K562 (cell line): ENCODE measurements around the gene TMEM117. TPM values are rescaled to one million over a fixed set of nuclear protein-coding genes. Genes with fewer than 3 reads are reported as not detected.

Experiments
- ATAC-seq: fragments of 200-7000 bp; cut with Tn5 transposase; 3 replicates; pipeline ENCODE4 v1.9.1; 2020; ENCODE audit warnings: moderate library complexity
- BruUV-seq: library from RNA; stranded (reverse); fragments of 400-500 nt; replicated peaks from 2 replicates; lab custom pipeline; 2021; lab: Mats Ljungman, UMichigan
- CTCF ChIA-PET: fragments of 300-600 bp; formaldehyde crosslinking; extraction: SDS; loops from one replicate; lab custom pipeline; 2021; ENCODE audit warnings: low intra/inter-chr PET ratio; lab: Yijun Ruan, JAX
- POLR2A ChIA-PET: fragments of 300-600, 350-650 bp; sonication (Branson Sonifier 250); formaldehyde crosslinking; extraction: SDS; loops from one replicate; lab custom pipeline; 2021; ENCODE audit warnings: antibody characterized with exemption, inconsistent platforms; lab: Yijun Ruan, JAX
- DNase-seq, 4 experiments: peaks; one replicate each; pipeline versions ENCODE4 v3.0.0 to v3.0.0-alpha.2; 2011 to 2018; ENCODE audit warnings: low spot score in 3 of 4, mixed read lengths in 3 of 4; ENCODE audit errors: extremely low read depth in 1 of 4
- FAIRE-seq: peaks from 2 replicates; lab custom pipeline; 2011; peaks lifted over from hg19 to GRCh38; lab: Jason Lieb, UNC
- H2AFZ ChIP-seq: 2 replicates; pipeline ENCODE4 v1.6.0; 2011; ENCODE audit warnings: low read depth, low read length, control low read depth, inconsistent platforms
- H3K27ac ChIP-seq: fragments of 200-600 bp; 3 replicates; pipeline ENCODE4 v1.8.0; 2011; ENCODE audit warnings: low read depth, mild to moderate bottlenecking, control low read depth, inconsistent platforms, low read length, moderate library complexity, mixed read lengths; ENCODE audit errors: extremely low read depth
- H3K27me3 ChIP-seq, 2 experiments: fragments of 300-600 bp in 1 of 2; 2 replicates in 1 of 2; 3 replicates in 1 of 2; pipeline versions ENCODE4 v1.6.0 to v1.8.0; 2011; ENCODE audit warnings: inconsistent platforms in 2 of 2, low read length in 2 of 2, mild to moderate bottlenecking in 1 of 2, mixed read lengths in 1 of 2, moderate library complexity in 1 of 2; ENCODE audit not compliant: control insufficient read depth in 2 of 2, insufficient read depth in 2 of 2
- H3K36me3 ChIP-seq: fragments of 300-600 bp; 3 replicates; pipeline ENCODE4 v1.8.0; 2011; ENCODE audit warnings: mild to moderate bottlenecking, low read length, inconsistent platforms; ENCODE audit not compliant: control insufficient read depth, insufficient read depth
- H3K4me1 ChIP-seq, 2 experiments: fragments of 200-600 bp in 1 of 2; replicated peaks in 1 of 2; 2 replicates in 1 of 2; 3 replicates in 1 of 2; pipeline versions ENCODE4 v1.5.1 to v1.8.0; 2011; ENCODE audit warnings: inconsistent platforms in 2 of 2, low read length in 2 of 2, mild to moderate bottlenecking in 1 of 2, mixed read lengths in 1 of 2, moderate library complexity in 1 of 2; ENCODE audit not compliant: control insufficient read depth in 2 of 2, insufficient read depth in 2 of 2
- H3K4me2 ChIP-seq: 2 replicates; pipeline ENCODE4 v1.6.1; 2011; ENCODE audit warnings: low read length, control low read depth, inconsistent platforms, mixed read lengths; ENCODE audit not compliant: insufficient read depth
- H3K4me3 ChIP-seq: fragments of 200-600 bp; sonication (generic), shearing (Covaris generic); 2 replicates; pipeline ENCODE4 v1.5.1; 2016; ENCODE audit warnings: control low read depth, inconsistent platforms
- H3K79me2 ChIP-seq: fragments of 200-600 bp; 3 replicates; pipeline ENCODE4 v1.8.0; 2011; ENCODE audit warnings: low read length, inconsistent platforms; ENCODE audit not compliant: control insufficient read depth, insufficient read depth
- H3K9ac ChIP-seq, 2 experiments: 2 replicates each; pipeline versions ENCODE4 v1.6.0 to v1.6.1; 2011; ENCODE audit warnings: low read depth in 2 of 2, low read length in 2 of 2, control low read depth in 1 of 2, inconsistent platforms in 1 of 2, mild to moderate bottlenecking in 1 of 2, mixed read lengths in 1 of 2; ENCODE audit not compliant: insufficient read depth in 1 of 2
- H3K9me1 ChIP-seq: one replicate; pipeline ENCODE4 v1.6.0; 2011; ENCODE audit warnings: inconsistent platforms, mild to moderate bottlenecking, low read length, moderate library complexity; ENCODE audit not compliant: control insufficient read depth, insufficient read depth
- H3K9me3 ChIP-seq: replicated peaks from 2 replicates; pipeline ENCODE4 v1.5.1; 2011; ENCODE audit warnings: low read depth, low read length, inconsistent platforms; ENCODE audit not compliant: control insufficient read depth, insufficient read depth
- H4K20me1 ChIP-seq: replicated peaks from 2 replicates; pipeline ENCODE4 v1.6.1; 2011; ENCODE audit warnings: low read length, inconsistent platforms, mixed read lengths; ENCODE audit not compliant: control insufficient read depth, insufficient read depth
- SAFB ChIP-seq: fragments of 200-400 bp; formaldehyde crosslinking; IDR thresholded peaks from 2 replicates; pipeline ENCODE4 v1.6.1; 2017; ENCODE audit warnings: low read depth, low read length, borderline replicate concordance
- SMARCE1 ChIP-seq: fragments of 450-650 bp; IDR thresholded peaks from 2 replicates; pipeline ENCODE4 v1.7.1; 2016; ENCODE audit warnings: mild to moderate bottlenecking
- ZBTB7A ChIP-seq: IDR thresholded peaks from 2 replicates; pipeline ENCODE4 v1.6.1; 2011; ENCODE audit warnings: low read depth, mild to moderate bottlenecking, low read length, moderate library complexity, borderline replicate concordance; ENCODE audit not compliant: control insufficient read depth
- ZFP1 ChIP-seq: fragments of 450-650 bp; formaldehyde crosslinking; IDR thresholded peaks from 2 replicates; pipeline ENCODE4 v1.4.0; 2020; ENCODE audit warnings: mild to moderate bottlenecking, mixed read lengths
- WGBS: fragments of 100-300 bp; shearing (Covaris generic); methylation state at CpG from one replicate; pipeline ENCODE4 v1.1.6; 2016; ENCODE audit warnings: low coverage, mixed read lengths; ENCODE audit not compliant: insufficient coverage; ENCODE audit errors: missing lambda C conversion rate; 5-methylcytosine and 5-hydroxymethylcytosine counted together
- in situ Hi-C: fragments of 300-500 bp; cut with MboI; formaldehyde crosslinking; loops from 4 replicates; pipeline ENCODE4 v1.15.0; 2018; ENCODE audit warnings: inconsistent platforms, mixed read lengths
- intact Hi-C: fragments of 100-400 bp; cut with micrococcal nuclease; formaldehyde crosslinking; loops from 2 replicates; pipeline ENCODE4 v1.14.2; 2022
- polyA plus RNA-seq, 8 experiments: library from polyadenylated mRNA; depleted of rRNA in 4 of 8; stranded (reverse) in 5 of 8; unstranded in 3 of 8; fragments of >200 nt; fragmentation: Nextera tagmentation in 2 of 8; fragmentation: Illumina TruSeq in 1 of 8; extraction: Ambion mirVana in 2 of 8; extraction: Trizol in 1 of 8; gene quantifications; 2 replicates each; pipeline versions ENCODE4 v1.2.1 to v1.2.3, GENCODE V29; 2011 to 2014; ENCODE audit warnings: inconsistent platforms in 1 of 8, missing spikeins in 1 of 8
- total RNA-seq, 7 experiments: library from RNA; depleted of rRNA in 6 of 7; stranded (reverse); fragments of >200 nt in 6 of 7; fragmentation: Illumina TruSeq in 2 of 7; extraction: Trizol in 2 of 7; gene quantifications; 2 replicates each; pipeline versions ENCODE4 v1.2.1 to v1.2.3, GENCODE V29; 2011 to 2021; ENCODE audit warnings: low replicate concordance in 1 of 7
- TF ChIP-seq, protein P1 (sequence below), 2 experiments: fragments of 450-650 bp; IDR thresholded peaks; 2 replicates each; pipeline ENCODE4 v1.6.1; 2016; ENCODE audit warnings: mild to moderate bottlenecking in 2 of 2, borderline replicate concordance in 1 of 2, low read depth in 1 of 2, moderate library complexity in 1 of 2

TMEM117 gene
- total and polyA plus RNA-seq, 9 of the 15 experiments (the other 6 are each of a cell fraction or from before 2014, with no cell fraction given), result 0.31 to 2.8 (median 1.0) TPM

- FAIRE-seq (no peak), DNase-seq (no peak), ATAC-seq (no peak)
- TF ChIP-seq SMARCE1 (no peak), SAFB (no peak), ZBTB7A (no peak), ZFP1 (CRISPR knock-in tag) (no peak)
- TF ChIP-seq, protein P1, sequence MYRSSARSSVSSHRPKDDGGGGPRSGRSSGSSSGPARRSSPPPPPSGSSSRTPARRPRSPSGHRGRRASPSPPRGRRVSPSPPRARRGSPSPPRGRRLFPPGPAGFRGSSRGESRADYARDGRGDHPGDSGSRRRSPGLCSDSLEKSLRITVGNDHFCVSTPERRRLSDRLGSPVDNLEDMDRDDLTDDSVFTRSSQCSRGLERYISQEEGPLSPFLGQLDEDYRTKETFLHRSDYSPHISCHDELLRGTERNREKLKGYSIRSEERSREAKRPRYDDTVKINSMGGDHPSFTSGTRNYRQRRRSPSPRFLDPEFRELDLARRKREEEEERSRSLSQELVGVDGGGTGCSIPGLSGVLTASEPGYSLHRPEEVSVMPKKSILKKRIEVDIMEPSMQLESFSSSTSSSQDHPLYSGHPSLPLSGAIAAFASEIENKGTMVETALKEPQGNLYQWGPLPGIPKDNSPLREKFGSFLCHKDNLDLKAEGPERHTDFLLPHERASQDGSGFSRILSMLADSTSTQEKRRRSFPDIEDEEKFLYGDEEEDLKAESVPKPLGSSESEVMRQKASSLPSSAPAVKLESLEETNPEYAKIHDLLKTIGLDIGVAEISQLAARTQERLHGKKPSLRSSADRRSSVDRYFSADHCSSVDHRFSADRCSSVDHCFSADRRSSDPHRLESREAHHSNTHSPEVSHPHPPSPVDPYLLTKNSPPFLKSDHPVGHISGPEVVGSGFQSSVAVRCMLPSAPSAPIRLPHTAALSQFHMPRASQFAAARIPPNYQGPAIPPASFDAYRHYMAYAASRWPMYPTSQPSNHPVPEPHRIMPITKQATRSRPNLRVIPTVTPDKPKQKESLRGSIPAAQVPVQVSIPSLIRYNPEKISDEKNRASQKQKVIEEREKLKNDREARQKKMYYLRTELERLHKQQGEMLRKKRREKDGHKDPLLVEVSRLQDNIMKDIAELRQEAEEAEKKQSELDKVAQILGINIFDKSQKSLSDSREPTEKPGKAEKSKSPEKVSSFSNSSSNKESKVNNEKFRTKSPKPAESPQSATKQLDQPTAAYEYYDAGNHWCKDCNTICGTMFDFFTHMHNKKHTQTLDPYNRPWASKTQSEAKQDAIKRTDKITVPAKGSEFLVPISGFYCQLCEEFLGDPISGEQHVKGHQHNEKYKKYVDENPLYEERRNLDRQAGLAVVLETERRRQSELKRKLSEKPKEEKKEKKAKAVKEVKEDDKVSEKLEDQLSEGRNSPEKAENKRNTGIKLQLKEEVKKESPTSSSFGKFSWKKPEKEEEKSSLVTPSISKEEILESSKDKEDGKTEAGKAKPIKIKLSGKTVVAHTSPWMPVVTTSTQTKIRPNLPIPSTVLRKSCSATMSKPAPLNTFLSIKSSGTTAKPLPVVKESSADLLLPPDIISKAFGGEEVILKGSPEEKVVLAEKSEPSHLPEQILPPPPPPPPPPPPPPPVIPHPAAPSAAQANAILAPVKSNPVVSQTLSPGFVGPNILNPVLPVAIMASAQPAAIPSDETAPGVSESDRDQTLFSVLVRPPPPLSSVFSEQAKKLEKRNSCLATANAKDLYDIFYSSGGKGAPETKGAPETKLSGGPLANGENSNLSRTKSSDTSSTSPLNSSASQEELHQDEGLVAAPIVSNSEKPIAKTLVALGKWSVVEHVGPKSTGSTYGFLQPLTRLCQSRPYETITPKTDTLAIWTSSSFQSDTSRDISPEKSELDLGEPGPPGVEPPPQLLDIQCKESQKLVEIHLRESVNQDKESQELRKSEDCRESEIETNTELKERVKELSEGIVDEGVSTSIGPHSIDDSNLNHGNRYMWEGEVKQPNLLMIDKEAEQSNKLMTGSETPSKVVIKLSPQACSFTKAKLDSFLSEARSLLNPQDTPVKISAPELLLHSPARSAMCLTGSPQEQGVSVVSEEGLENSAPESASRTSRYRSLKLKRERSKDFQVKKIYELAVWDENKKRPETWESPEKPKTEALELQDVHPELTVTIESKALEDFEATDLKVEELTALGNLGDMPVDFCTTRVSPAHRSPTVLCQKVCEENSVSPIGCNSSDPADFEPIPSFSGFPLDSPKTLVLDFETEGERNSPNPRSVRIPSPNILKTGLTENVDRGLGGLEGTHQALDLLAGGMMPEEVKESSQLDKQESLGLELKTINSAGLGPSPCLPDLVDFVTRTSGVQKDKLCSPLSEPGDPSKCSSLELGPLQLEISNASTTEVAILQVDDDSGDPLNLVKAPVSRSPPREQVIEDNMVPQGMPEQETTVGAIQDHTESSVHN (IDR thresholded peaks at IDR 0.05; ENCODE audit: borderline replicate concordance in 1 of 2, low read depth in 1 of 2), result no peak
- Histone ChIP-seq H3K9ac (no peak overlapping the region), H3K9me3 (no peaks in the 10 kb centered on the region), H4K20me1 (no peaks in the 10 kb centered on the region), H3K4me3 (no peak overlapping the region), H3K9me1 (no peaks in the 10 kb centered on the region), H2AFZ (no peak overlapping the region), H3K27ac (no peak overlapping the region), H3K27me3 (no peaks in the 10 kb centered on the region), H3K4me1 (no peaks in the 10 kb centered on the region), H3K36me3 (no peaks in the 10 kb centered on the region), H3K4me2 (no peak overlapping the region), H3K79me2 (no peaks in the 10 kb centered on the region)
- ChIA-PET CTCF (no interaction called here), POLR2A (no interaction called here)
- 2% methylated on average over 4 of the region's 4 CpGs for WGBS
- no TSS peak for BruUV-seq
- in situ Hi-C loops, result no loop called here
- intact Hi-C loops, result no loop called here
Measured at GRCh38 chr12:44229846-44230245, 394.0 kb downstream of the TMEM117 start.
